Spleen (tissue), 7 donors: ENCODE data around the gene IL11RA.

Source experiments
- POLR2A ChIP-seq, 3 donors: fragments of 450-650 bp; IDR thresholded peaks; one replicate each; pipeline ENCODE4 v1.5.1; 2017; ENCODE audit warnings: antibody characterized with exemption in 3 of 3, mild to moderate bottlenecking in 1 of 3
- POLR2AphosphoS5 ChIP-seq, 3 donors: sonication (generic); formaldehyde crosslinking; IDR thresholded peaks; one replicate each; pipeline ENCODE4 v1.5.1; 2017; ENCODE audit warnings: antibody characterized with exemption in 3 of 3
- TF ChIP-seq, protein P1 (sequence below), 11 experiments: fragments of 200-600 bp in 7 of 11; fragments of 450-650 bp in 4 of 11; sonication (generic) in 4 of 11; IDR thresholded peaks in 8 of 11; conservative IDR thresholded peaks in 3 of 11; 1 replicate in 7 of 11; 2 replicates in 4 of 11; pipeline versions ENCODE4 v1.4.0 to v1.8.0; 2016 to 2021; ENCODE audit warnings: antibody characterized with exemption in 11 of 11, inconsistent platforms in 4 of 11, mild to moderate bottlenecking in 1 of 11
- donor health status: DM: no; HTN: no; CAD: no; lungs with moderate emphysema.
- donor health status: DM: no; HTN: no; CAD: no.
- donor health status: DM: no; HTN: no; CAD: no.

DNA sequence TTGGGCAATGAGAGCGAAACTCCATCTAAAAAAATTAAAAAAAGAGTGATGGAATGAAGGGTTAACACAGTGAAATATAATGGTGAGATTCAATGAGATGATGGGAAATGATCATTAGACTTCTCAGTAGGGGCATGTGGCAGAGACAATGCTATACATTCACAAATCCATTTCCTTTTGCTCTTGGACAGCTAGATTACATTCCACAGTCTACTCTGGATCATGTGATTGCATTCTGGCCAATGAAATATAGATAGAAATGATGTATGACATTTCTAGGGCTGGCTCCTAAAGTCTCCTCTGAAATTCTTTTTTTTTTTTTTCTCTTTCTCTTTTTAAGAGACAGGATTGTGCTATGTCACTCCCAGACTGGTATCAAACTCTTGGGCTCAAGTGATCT, 9.3 kb upstream of the IL11RA start:
- TF ChIP-seq, protein P1, sequence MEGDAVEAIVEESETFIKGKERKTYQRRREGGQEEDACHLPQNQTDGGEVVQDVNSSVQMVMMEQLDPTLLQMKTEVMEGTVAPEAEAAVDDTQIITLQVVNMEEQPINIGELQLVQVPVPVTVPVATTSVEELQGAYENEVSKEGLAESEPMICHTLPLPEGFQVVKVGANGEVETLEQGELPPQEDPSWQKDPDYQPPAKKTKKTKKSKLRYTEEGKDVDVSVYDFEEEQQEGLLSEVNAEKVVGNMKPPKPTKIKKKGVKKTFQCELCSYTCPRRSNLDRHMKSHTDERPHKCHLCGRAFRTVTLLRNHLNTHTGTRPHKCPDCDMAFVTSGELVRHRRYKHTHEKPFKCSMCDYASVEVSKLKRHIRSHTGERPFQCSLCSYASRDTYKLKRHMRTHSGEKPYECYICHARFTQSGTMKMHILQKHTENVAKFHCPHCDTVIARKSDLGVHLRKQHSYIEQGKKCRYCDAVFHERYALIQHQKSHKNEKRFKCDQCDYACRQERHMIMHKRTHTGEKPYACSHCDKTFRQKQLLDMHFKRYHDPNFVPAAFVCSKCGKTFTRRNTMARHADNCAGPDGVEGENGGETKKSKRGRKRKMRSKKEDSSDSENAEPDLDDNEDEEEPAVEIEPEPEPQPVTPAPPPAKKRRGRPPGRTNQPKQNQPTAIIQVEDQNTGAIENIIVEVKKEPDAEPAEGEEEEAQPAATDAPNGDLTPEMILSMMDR (IDR thresholded peaks at IDR 0.05 in 8 of 11, conservative IDR thresholded peaks at IDR 0.05 in 3 of 11), result no peak
- no peak for TF ChIP-seq POLR2AphosphoS5 (IDR thresholded peaks at IDR 0.05)
- no peak for TF ChIP-seq POLR2A (IDR thresholded peaks at IDR 0.05)
